22Rv1 (cell line): ENCODE data around the gene SLC7A1.

ENCODE experiments used
- CTCF ChIP-seq: fragments of 450-650 bp; IDR thresholded peaks from 2 replicates; pipeline ENCODE4 v1.5.1; 2017; ENCODE audit warnings: mild to moderate bottlenecking
- ZFX ChIP-seq: fragments of 450-650 bp; IDR thresholded peaks from 2 replicates; pipeline ENCODE4 v1.6.1; 2017; ENCODE audit warnings: antibody characterized with exemption, borderline replicate concordance

GRCh38 chr13:29494520-29494919, 101.0 kb downstream of the SLC7A1 start:
- TF ChIP-seq CTCF = no peak
- TF ChIP-seq ZFX = no peak
